K562 (cell line): ENCODE data around the gene CLSTN1. TPM values are rescaled to one million over a fixed set of nuclear protein-coding genes. Genes with fewer than 3 reads are reported as not detected.

Experiments used
- CHD2 ChIP-seq: IDR thresholded peaks from 2 replicates; pipeline ENCODE4 v1.6.1; 2011; ENCODE audit warnings: low read depth, low read length
- CHD4 ChIP-seq: fragments of 200-600 bp; sonication (generic); IDR thresholded peaks from 3 replicates; pipeline ENCODE4 v1.6.1; 2012; ENCODE audit warnings: low read depth, mild to moderate bottlenecking, mixed read lengths, low read length, inconsistent platforms; ENCODE audit not compliant: insufficient read depth, insufficient replicate concordance, poor library complexity, severe bottlenecking
- FUS ChIP-seq: fragments of 200-400 bp; formaldehyde crosslinking; optimal IDR thresholded peaks from 2 replicates; pipeline ENCODE3; 2017; ENCODE audit warnings: low read depth, low read length
- ILK ChIP-seq: fragments of 450-650 bp; IDR thresholded peaks from 2 replicates; pipeline ENCODE4 v1.6.1; 2016; ENCODE audit warnings: missing genetic modification characterization, low read depth, mild to moderate bottlenecking, missing compliant biosample characterization, moderate library complexity, borderline replicate concordance
- IRF2 ChIP-seq: sonication (generic); formaldehyde crosslinking; IDR thresholded peaks from 2 replicates; pipeline ENCODE4 v1.8.1; 2022; ENCODE audit warnings: mild to moderate bottlenecking, missing genetic modification reagents
- PTTG1 ChIP-seq: fragments of 450-650 bp; IDR thresholded peaks from 2 replicates; pipeline ENCODE4 v1.6.1; 2016; ENCODE audit warnings: low read depth, mild to moderate bottlenecking, missing genetic modification characterization, missing compliant biosample characterization
- RFX1 ChIP-seq: fragments of 450-650 bp; IDR thresholded peaks from 2 replicates; pipeline ENCODE4 v1.6.1; 2016; ENCODE audit warnings: mild to moderate bottlenecking, moderate library complexity
- SMAD1 ChIP-seq: fragments of 150-350 bp; IDR thresholded peaks from 2 replicates; pipeline ENCODE4 v1.6.1; 2014; ENCODE audit warnings: low read length, low read depth; ENCODE audit not compliant: partially characterized antibody
- SRF ChIP-seq, 2 experiments: fragments of 250-450, 450-650 bp in 1 of 2; sonication (Bioruptor Pico) in 1 of 2; sonication (generic) in 1 of 2; formaldehyde crosslinking; IDR thresholded peaks; 2 replicates each; pipeline versions ENCODE4 v1.5.0 to v1.5.1; 2020 to 2022; ENCODE audit warnings: mild to moderate bottlenecking in 1 of 2, missing genetic modification reagents in 1 of 2
- STAT5A ChIP-seq: IDR thresholded peaks from 2 replicates; pipeline ENCODE4 v1.6.1; 2012; ENCODE audit warnings: low read length, inconsistent platforms, borderline replicate concordance
- ZNF217 ChIP-seq: sonication (generic); formaldehyde crosslinking; IDR thresholded peaks from 2 replicates; pipeline ENCODE4 v1.8.0; 2022; ENCODE audit warnings: mild to moderate bottlenecking, missing genetic modification reagents
- ZNF668 ChIP-seq: fragments of 250-450 bp; sonication (Bioruptor Pico); IDR thresholded peaks from 2 replicates; pipeline ENCODE4 v1.8.0; 2022; ENCODE audit warnings: mild to moderate bottlenecking, inconsistent platforms
- polyA plus RNA-seq, 8 experiments: library from polyadenylated mRNA; depleted of rRNA in 4 of 8; stranded (reverse) in 5 of 8; unstranded in 3 of 8; fragments of >200 nt; fragmentation: Nextera tagmentation in 2 of 8; fragmentation: Illumina TruSeq in 1 of 8; extraction: Ambion mirVana in 2 of 8; extraction: Trizol in 1 of 8; gene quantifications; 2 replicates each; pipeline versions ENCODE4 v1.2.1 to v1.2.3, GENCODE V29; 2011 to 2014; ENCODE audit warnings: inconsistent platforms in 1 of 8, missing spikeins in 1 of 8
- total RNA-seq, 7 experiments: library from RNA; depleted of rRNA in 6 of 7; stranded (reverse); fragments of >200 nt in 6 of 7; fragmentation: Illumina TruSeq in 2 of 7; extraction: Trizol in 2 of 7; gene quantifications; 2 replicates each; pipeline versions ENCODE4 v1.2.1 to v1.2.3, GENCODE V29; 2011 to 2021; ENCODE audit warnings: low replicate concordance in 1 of 7
- TF ChIP-seq, protein P1 (sequence below): fragments of 450-650 bp; IDR thresholded peaks from 2 replicates; pipeline ENCODE4 v1.6.1; 2016; ENCODE audit warnings: antibody characterized with exemption
- TF ChIP-seq, protein P2 (sequence below), 2 experiments: IDR thresholded peaks in 1 of 2; conservative IDR thresholded peaks in 1 of 2; 2 replicates each; pipeline ENCODE4 v1.6.1; 2016; ENCODE audit warnings: low read depth in 2 of 2, mild to moderate bottlenecking in 1 of 2, missing compliant biosample characterization in 1 of 2, missing genetic modification characterization in 1 of 2, moderate library complexity in 1 of 2
- TF ChIP-seq, protein P3 (sequence below): fragments of 250-450 bp; sonication (Bioruptor Pico); IDR thresholded peaks from 2 replicates; pipeline ENCODE4 v1.9.0; 2021; ENCODE audit warnings: mild to moderate bottlenecking, inconsistent platforms
- TF ChIP-seq, protein P4 (sequence below): IDR thresholded peaks from 2 replicates; pipeline ENCODE4 v1.6.1; 2011; ENCODE audit not compliant: insufficient read length; ENCODE audit errors: extremely low read depth
- TF ChIP-seq, protein P5 (sequence below), 2 experiments: fragments of 250-450 bp in 1 of 2; fragments of 450-650 bp in 1 of 2; sonication (Bioruptor Pico) in 1 of 2; IDR thresholded peaks; 2 replicates each; pipeline versions ENCODE4 v1.6.1 to v1.8.0; 2016 to 2021; ENCODE audit warnings: mild to moderate bottlenecking in 2 of 2, moderate library complexity in 2 of 2, missing compliant biosample characterization in 1 of 2, missing genetic modification characterization in 1 of 2

CLSTN1 gene
- total and polyA plus RNA-seq, 9 of the 15 experiments (the other 6 are each of a cell fraction or from before 2014, with no cell fraction given) = 1.1 to 32.5 (median 13.3) TPM

DNA sequence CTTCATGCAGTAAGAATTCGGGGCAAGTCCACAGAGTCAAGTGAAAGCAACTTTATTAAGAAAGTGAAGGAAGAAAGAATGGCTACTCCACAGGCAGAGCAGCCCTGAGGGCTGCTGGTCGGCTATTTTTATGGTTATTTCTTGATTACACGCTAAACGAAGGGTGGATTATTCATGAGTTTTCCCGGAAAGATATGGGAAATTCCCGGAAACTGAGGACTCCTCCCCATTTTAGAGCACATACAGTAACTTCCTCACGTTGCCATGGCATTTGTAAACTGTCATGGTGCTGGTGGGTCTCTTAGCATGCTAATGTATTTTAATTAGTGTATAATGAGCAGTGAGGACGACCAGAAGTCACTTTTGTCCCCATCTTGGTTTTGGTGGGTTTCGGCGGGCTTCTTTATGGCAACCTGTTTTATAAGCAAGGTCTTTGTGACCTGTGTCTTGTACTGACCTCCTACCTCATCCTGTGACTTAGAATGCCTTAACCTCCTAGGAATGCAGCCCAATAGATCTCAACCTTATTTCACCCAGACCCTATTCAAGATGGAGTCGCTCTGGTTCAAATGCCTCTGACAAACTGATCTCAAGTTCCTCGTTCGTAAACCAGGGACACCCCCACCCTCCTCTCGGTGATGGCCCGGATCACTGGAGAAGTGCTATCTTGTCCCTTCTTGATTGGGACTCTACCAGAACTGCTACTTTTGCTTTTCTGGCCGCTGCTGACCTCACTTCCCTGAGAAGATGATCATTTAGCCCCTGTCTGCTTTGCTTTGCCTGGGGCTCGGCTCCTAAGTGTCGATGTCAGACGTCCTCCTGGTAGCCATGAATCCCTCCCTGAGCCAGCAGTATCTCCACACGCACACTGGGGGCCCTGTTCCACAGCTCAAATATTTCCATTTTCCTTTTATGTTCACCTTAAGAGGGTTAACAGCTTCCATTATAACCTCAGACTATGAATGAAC is 48.8 kb downstream of the CLSTN1 start (continued):
- TF ChIP-seq PTTG1 = peak; percentile 93
- TF ChIP-seq SRF (CRISPR knock-in tag; IDR thresholded peaks at IDR 0.05) = peak in 1 of 2 experiments; percentile 51; a peak in 1 of 4 replicates
- TF ChIP-seq, protein P1, sequence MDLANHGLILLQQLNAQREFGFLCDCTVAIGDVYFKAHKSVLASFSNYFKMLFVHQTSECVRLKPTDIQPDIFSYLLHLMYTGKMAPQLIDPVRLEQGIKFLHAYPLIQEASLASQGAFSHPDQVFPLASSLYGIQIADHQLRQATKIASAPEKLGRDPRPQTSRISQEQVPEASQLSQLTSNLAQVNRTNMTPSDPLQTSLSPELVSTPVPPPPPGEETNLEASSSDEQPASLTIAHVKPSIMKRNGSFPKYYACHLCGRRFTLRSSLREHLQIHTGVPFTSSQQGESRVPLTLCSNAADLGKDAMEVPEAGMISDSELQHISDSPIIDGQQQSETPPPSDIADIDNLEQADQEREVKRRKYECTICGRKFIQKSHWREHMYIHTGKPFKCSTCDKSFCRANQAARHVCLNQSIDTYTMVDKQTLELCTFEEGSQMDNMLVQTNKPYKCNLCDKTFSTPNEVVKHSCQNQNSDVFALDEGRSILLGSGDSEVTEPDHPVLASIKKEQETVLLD = 0 out of 2 replicates have a peak, but pooled peaks have one; percentile 26
- TF ChIP-seq ZNF217 = no peak
- TF ChIP-seq, protein P2, sequence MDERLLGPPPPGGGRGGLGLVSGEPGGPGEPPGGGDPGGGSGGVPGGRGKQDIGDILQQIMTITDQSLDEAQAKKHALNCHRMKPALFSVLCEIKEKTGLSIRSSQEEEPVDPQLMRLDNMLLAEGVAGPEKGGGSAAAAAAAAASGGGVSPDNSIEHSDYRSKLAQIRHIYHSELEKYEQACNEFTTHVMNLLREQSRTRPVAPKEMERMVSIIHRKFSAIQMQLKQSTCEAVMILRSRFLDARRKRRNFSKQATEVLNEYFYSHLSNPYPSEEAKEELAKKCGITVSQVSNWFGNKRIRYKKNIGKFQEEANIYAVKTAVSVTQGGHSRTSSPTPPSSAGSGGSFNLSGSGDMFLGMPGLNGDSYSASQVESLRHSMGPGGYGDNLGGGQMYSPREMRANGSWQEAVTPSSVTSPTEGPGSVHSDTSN (CRISPR knock-in tag; IDR thresholded peaks at IDR 0.05; ENCODE audit: low read depth) = no peak
- TF ChIP-seq, protein P2 (tag; conservative IDR thresholded peaks at IDR 0.05; ENCODE audit: low read depth) = peak; percentile 64
- TF ChIP-seq STAT5A = peak; percentile 93
- TF ChIP-seq CHD4 = no peak
- TF ChIP-seq FUS = no peak
- TF ChIP-seq CHD2 = no peak
- 0 out of 2 replicates have a peak, but pooled peaks have one; percentile 51 for TF ChIP-seq IRF2 (CRISPR knock-in tag)
- TF ChIP-seq ZNF668 (CRISPR knock-in tag) = peak; percentile 94
- TF ChIP-seq SMAD1 = no peak
- TF ChIP-seq, protein P3, sequence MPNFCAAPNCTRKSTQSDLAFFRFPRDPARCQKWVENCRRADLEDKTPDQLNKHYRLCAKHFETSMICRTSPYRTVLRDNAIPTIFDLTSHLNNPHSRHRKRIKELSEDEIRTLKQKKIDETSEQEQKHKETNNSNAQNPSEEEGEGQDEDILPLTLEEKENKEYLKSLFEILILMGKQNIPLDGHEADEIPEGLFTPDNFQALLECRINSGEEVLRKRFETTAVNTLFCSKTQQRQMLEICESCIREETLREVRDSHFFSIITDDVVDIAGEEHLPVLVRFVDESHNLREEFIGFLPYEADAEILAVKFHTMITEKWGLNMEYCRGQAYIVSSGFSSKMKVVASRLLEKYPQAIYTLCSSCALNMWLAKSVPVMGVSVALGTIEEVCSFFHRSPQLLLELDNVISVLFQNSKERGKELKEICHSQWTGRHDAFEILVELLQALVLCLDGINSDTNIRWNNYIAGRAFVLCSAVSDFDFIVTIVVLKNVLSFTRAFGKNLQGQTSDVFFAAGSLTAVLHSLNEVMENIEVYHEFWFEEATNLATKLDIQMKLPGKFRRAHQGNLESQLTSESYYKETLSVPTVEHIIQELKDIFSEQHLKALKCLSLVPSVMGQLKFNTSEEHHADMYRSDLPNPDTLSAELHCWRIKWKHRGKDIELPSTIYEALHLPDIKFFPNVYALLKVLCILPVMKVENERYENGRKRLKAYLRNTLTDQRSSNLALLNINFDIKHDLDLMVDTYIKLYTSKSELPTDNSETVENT (CRISPR knock-in tag) = no peak
- TF ChIP-seq RFX1 = peak; percentile 95
- TF ChIP-seq, protein P4, sequence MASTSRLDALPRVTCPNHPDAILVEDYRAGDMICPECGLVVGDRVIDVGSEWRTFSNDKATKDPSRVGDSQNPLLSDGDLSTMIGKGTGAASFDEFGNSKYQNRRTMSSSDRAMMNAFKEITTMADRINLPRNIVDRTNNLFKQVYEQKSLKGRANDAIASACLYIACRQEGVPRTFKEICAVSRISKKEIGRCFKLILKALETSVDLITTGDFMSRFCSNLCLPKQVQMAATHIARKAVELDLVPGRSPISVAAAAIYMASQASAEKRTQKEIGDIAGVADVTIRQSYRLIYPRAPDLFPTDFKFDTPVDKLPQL = no peak
- TF ChIP-seq ILK (tag) = peak; percentile 78; the same call in 1 of the 2 replicates
- TF ChIP-seq, protein P5, sequence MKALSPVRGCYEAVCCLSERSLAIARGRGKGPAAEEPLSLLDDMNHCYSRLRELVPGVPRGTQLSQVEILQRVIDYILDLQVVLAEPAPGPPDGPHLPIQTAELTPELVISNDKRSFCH (CRISPR knock-in tag; IDR thresholded peaks at IDR 0.05) = no peak
- TF ChIP-seq, protein P5 (tag; IDR thresholded peaks at IDR 0.05) = peak; percentile 97
